ENCODE data around the gene ITGAL. TPM values are rescaled to one million over a fixed set of nuclear protein-coding genes. Genes with fewer than 3 reads are reported as not detected.

ITGAL gene
- 10 to 100 TPM; 14.4 to 48.1 TPM for total RNA-seq
- 10 to 100 TPM; 15.2 to 32.8 TPM for polyA plus RNA-seq
- long read RNA-seq, donor 1, result 0 reads
- long read RNA-seq, donor 2, result 0 reads
- long read RNA-seq, donor 3, result 0 reads
- long read RNA-seq, donor 4, result 0 reads
- long read RNA-seq, donor 5, partial matches to known transcripts, result 5 of 6 reads
- long read RNA-seq, donor 5, other reads (novel, unspliced or antisense), result 0 of 6 reads

DNA sequence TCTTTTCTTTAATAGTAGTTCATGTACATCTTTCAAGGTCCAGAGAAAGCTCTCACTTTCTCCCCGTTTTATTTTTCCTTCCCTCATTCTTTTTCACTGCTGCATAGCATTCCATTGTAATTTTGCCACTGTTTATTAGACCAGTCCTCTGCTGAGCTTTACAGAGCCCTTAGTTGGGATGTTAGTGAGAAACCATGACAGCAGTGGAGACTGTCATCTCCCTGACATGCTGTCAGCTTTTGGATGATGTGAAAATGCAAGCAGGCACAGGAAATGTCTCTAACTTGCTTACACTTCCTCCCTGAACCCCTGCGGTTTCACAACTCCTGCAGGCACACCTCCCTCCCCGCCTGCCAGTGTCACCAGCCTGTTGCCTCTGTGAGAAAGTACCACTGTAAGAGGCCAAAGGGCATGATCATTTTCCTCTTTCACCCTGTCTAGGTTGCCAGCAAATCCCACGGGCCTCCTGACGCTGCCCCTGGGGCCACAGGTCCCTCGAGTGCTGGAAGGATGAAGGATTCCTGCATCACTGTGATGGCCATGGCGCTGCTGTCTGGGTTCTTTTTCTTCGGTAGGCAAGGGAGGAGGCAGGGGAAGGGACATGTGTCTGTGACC is at the start of gene ITGAL:
Gene ITGAL (plus strand): TSS at position 415 of the 615 bp plus-strand sequence. CDS start 96 bp downstream, at position 511.
- no peak within 1 kb of the TSS for H3K4me3 ChIP-seq
- no peak within 1 kb of the TSS for H3K9ac ChIP-seq (ENCODE audit: insufficient read depth in 1 of 2, low read length in 2 of 2)
- peaks cover 0 to 4% (median 0%) of the 10 kb centered on the region in 4 donors for H3K36me3 ChIP-seq (ENCODE audit: control insufficient read depth in 4 of 4, insufficient read depth in 4 of 4, low read length in 4 of 4)
- 31 to 48% methylated on average over 8 of the region's 8 CpGs for WGBS, 2 donors
- peak within 1 kb of the TSS in 1 of 2 donors; percentile 66 for H3K27ac ChIP-seq (ENCODE audit: low read depth in 1 of 2, low read length in 1 of 2)
- peaks cover 0 to 31% (median 6%) of the 10 kb centered on the region in 3 donors for H3K27me3 ChIP-seq (ENCODE audit: control insufficient read depth in 3 of 3, insufficient read depth in 3 of 3, low read length in 2 of 3)
- TF ChIP-seq, protein P1, sequence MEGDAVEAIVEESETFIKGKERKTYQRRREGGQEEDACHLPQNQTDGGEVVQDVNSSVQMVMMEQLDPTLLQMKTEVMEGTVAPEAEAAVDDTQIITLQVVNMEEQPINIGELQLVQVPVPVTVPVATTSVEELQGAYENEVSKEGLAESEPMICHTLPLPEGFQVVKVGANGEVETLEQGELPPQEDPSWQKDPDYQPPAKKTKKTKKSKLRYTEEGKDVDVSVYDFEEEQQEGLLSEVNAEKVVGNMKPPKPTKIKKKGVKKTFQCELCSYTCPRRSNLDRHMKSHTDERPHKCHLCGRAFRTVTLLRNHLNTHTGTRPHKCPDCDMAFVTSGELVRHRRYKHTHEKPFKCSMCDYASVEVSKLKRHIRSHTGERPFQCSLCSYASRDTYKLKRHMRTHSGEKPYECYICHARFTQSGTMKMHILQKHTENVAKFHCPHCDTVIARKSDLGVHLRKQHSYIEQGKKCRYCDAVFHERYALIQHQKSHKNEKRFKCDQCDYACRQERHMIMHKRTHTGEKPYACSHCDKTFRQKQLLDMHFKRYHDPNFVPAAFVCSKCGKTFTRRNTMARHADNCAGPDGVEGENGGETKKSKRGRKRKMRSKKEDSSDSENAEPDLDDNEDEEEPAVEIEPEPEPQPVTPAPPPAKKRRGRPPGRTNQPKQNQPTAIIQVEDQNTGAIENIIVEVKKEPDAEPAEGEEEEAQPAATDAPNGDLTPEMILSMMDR (IDR thresholded peaks at IDR 0.05; ENCODE audit: control extremely low read depth, extremely low read depth), result no peak
- ATAC-seq (ENCODE audit: insufficient read depth, low FRiP score) (peak; percentile 70), DNase-seq (no peak)
- H3K9me3 ChIP-seq (ENCODE audit: control insufficient read depth in 4 of 4, insufficient read depth in 3 of 4, low read length in 3 of 4), result no peaks in the 10 kb centered on the region
- no peaks in the 10 kb centered on the region for H3K4me1 ChIP-seq (ENCODE audit: control insufficient read depth in 5 of 5, insufficient read depth in 5 of 5, low read length in 5 of 5)

DNA sequence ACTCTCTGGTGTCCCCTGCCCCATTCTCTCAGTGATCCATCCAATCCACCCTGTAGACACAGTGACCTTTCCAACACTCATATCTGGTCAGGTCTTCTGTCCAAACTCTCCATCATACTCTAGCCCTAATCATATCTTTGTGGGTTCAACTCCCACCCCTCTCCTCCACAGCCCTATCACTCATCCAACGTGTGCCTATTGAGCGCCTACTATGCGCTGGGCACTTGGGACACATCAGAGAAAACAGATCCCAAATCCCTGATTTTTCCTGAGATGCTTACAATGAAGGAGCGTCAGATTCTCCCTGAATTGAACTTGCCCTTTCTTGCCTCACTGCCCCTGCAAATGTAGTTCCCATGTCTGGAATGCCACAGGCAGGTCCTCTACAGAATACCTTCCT is 44.5 kb upstream of the ITGAL start:
- no peak for DNase-seq
- peaks cover 0 to 16% (median 7%) of the 10 kb centered on the region in 5 donors for H3K4me1 ChIP-seq (ENCODE audit: control insufficient read depth in 5 of 5, insufficient read depth in 5 of 5, low read length in 5 of 5)
- H3K27ac ChIP-seq (ENCODE audit: low read depth in 1 of 2, low read length in 1 of 2), result no peak overlapping the region
- H3K4me3 ChIP-seq, result no peak overlapping the region
- H3K9me3 ChIP-seq (ENCODE audit: control insufficient read depth in 4 of 4, insufficient read depth in 3 of 4, low read length in 3 of 4), result no peaks in the 10 kb centered on the region
- WGBS, 2 donors, result 94 to 96% methylated on average over 4 of the region's 4 CpGs
- peaks cover 9 to 20% (median 15%) of the 10 kb centered on the region in 4 donors for H3K36me3 ChIP-seq (ENCODE audit: control insufficient read depth in 4 of 4, insufficient read depth in 4 of 4, low read length in 4 of 4)
- H3K27me3 ChIP-seq (ENCODE audit: control insufficient read depth in 3 of 3, insufficient read depth in 3 of 3, low read length in 2 of 3), result no peaks in the 10 kb centered on the region
- H3K9ac ChIP-seq (ENCODE audit: insufficient read depth in 1 of 2, low read length in 2 of 2), result no peak overlapping the region
- ATAC-seq (ENCODE audit: insufficient read depth, low FRiP score), result no peak
- TF ChIP-seq, protein P1 (IDR thresholded peaks at IDR 0.05; ENCODE audit: control extremely low read depth, extremely low read depth), result no peak

DNA sequence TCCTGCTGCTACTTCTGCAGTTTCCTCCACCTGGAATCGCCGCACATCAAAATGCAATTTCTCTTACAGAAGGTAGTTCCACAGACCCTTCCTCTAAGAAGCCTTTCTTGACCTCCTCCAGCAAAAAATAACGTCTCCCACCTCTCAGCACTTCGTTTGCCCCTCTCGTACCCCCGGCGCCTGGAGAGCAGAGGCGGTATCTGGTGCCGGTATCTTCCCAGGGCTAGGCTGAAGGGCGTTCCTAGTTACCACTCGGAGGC is 43.2 kb upstream of the ITGAL start:
- peak overlapping the region; percentile 51 to 59 for H3K9ac ChIP-seq (ENCODE audit: insufficient read depth in 1 of 2, low read length in 2 of 2)
- peak overlapping the region; percentile 81 for H3K4me3 ChIP-seq
- H3K9me3 ChIP-seq (ENCODE audit: control insufficient read depth in 4 of 4, insufficient read depth in 3 of 4, low read length in 3 of 4), result no peaks in the 10 kb centered on the region
- DNase-seq, result no peak
- peaks cover 0 to 12% (median 5%) of the 10 kb centered on the region in 4 donors for H3K36me3 ChIP-seq (ENCODE audit: control insufficient read depth in 4 of 4, insufficient read depth in 4 of 4, low read length in 4 of 4)
- H3K27me3 ChIP-seq (ENCODE audit: control insufficient read depth in 3 of 3, insufficient read depth in 3 of 3, low read length in 2 of 3), result no peaks in the 10 kb centered on the region
- ATAC-seq (ENCODE audit: insufficient read depth, low FRiP score), result peak; percentile 14
- peak overlapping the region; percentile 26 to 55 for H3K27ac ChIP-seq (ENCODE audit: low read depth in 1 of 2, low read length in 1 of 2)
- H3K4me1 ChIP-seq (ENCODE audit: control insufficient read depth in 5 of 5, insufficient read depth in 5 of 5, low read length in 5 of 5), result peaks cover 0 to 16% (median 7%) of the 10 kb centered on the region in 5 donors
- TF ChIP-seq, protein P1 (IDR thresholded peaks at IDR 0.05; ENCODE audit: control extremely low read depth, extremely low read depth), result no peak
- WGBS, 2 donors, result 2% methylated on average over 11 of the region's 11 CpGs

Measured in lung (tissue), 16 donors.